PC-9 (cell line): ENCODE data around the gene CHST15. TPM values are rescaled to one million over a fixed set of nuclear protein-coding genes. Genes with fewer than 3 reads are reported as not detected.

Source experiments
- BruUV-seq: library from RNA; stranded (reverse); fragments of 400-500 nt; replicated peaks from 2 replicates; lab custom pipeline; 2021; lab: Mats Ljungman, UMichigan
- CTCF ChIA-PET: fragments of 300-600 bp; sonication (Branson Sonifier 250); formaldehyde crosslinking; loops from one replicate; lab custom pipeline; 2022; ENCODE audit warnings: antibody characterized with exemption; lab: Charles Lee
- POLR2A ChIA-PET: fragments of 300-600 bp; sonication (Branson Sonifier 250); formaldehyde crosslinking; loops from one replicate; lab custom pipeline; 2022; ENCODE audit warnings: antibody characterized with exemption; ENCODE audit not compliant: unreplicated experiment; lab: Charles Lee
- DNase-seq, 2 experiments: peaks; one replicate each; pipeline versions ENCODE4 v3.0.0 to v3.0.0-alpha.2; 2015 to 2022; ENCODE audit warnings: mixed read lengths in 1 of 2
- H2AFZ ChIP-seq: fragments of 200-600 bp; sonication (generic); 2 replicates; pipeline ENCODE4 v1.8.1; 2017; ENCODE audit warnings: antibody characterized with exemption
- H3F3A ChIP-seq: fragments of 200-600 bp; sonication (generic); 2 replicates; pipeline ENCODE4 v1.8.1; 2017; ENCODE audit warnings: antibody characterized with exemption, mild to moderate bottlenecking, low read depth; ENCODE audit not compliant: insufficient read depth
- H3K27ac ChIP-seq: fragments of 200-600 bp; sonication (generic); 2 replicates; pipeline ENCODE4 v1.6.1; 2016; ENCODE audit warnings: mixed run types
- H3K27me3 ChIP-seq: fragments of 200-600 bp; sonication (generic); 2 replicates; pipeline ENCODE4 v1.6.1; 2016; ENCODE audit warnings: low read depth, mixed run types; ENCODE audit not compliant: insufficient read depth
- H3K36me3 ChIP-seq: fragments of 200-600 bp; sonication (generic); 2 replicates; pipeline ENCODE4 v1.6.1; 2016; ENCODE audit warnings: low read depth, mixed run types
- H3K4me1 ChIP-seq: fragments of 200-600 bp; sonication (generic); replicated peaks from 2 replicates; pipeline ENCODE4 v1.6.1; 2016; ENCODE audit warnings: mixed run types; ENCODE audit not compliant: insufficient read depth
- H3K4me2 ChIP-seq: fragments of 200-600 bp; sonication (generic); 2 replicates; pipeline ENCODE4 v1.6.1; 2017; ENCODE audit warnings: mixed run types
- H3K4me3 ChIP-seq: fragments of 200-600 bp; sonication (generic); 2 replicates; pipeline ENCODE4 v1.6.1; 2016; ENCODE audit warnings: mixed run types
- H3K79me2 ChIP-seq: fragments of 200-600 bp; sonication (generic); 2 replicates; pipeline ENCODE4 v1.6.1; 2017; ENCODE audit warnings: low read depth, mixed run types
- H3K9me2 ChIP-seq: fragments of 200-600 bp; sonication (generic); 2 replicates; pipeline ENCODE4 v1.8.1; 2017; ENCODE audit warnings: mild to moderate bottlenecking; ENCODE audit not compliant: insufficient read depth
- H3K9me3 ChIP-seq: fragments of 200-600 bp; sonication (generic); 2 replicates; pipeline ENCODE4 v1.8.1; 2016; ENCODE audit warnings: low read depth; ENCODE audit not compliant: insufficient read depth
- H4K20me1 ChIP-seq: fragments of 200-600 bp; sonication (generic); 2 replicates; pipeline ENCODE4 v1.8.1; 2017; ENCODE audit not compliant: insufficient read depth
- CTCF ChIP-seq: fragments of 200-600 bp; sonication (generic); conservative IDR thresholded peaks from 2 replicates; pipeline ENCODE4 v1.6.1; 2017; ENCODE audit warnings: mixed run types, antibody characterized with exemption, mild to moderate bottlenecking, moderate library complexity
- EZH2 ChIP-seq: fragments of 200-600 bp; sonication (generic); IDR thresholded peaks from 2 replicates; pipeline ENCODE4 v1.8.0; 2017; ENCODE audit warnings: antibody characterized with exemption, low read depth
- intact Hi-C: fragments of 100-400 bp; cut with micrococcal nuclease; formaldehyde crosslinking; loops from one replicate; pipeline ENCODE4 v1.10.0; 2022; ENCODE audit not compliant: unreplicated experiment
- total RNA-seq: library from RNA; stranded (reverse); gene quantifications from 2 replicates; pipeline ENCODE4 v1.2.3, GENCODE V29; 2021

CHST15 gene
- total RNA-seq, 1 experiment from 2014 or later, result 24.6 TPM

- CTCF ChIA-PET, result no interaction called here
- H3K79me2 ChIP-seq, result no peaks in the 10 kb centered on the region
These were observed 59.5 kb downstream of the CHST15 start for GRCh38 chr10:124033887-124034218.

GRCh38 chr10:124032971-124033886 is 60.2 kb downstream of the CHST15 start:
- Histone ChIP-seq H3K36me3 (no peaks in the 10 kb centered on the region), H3K4me1 (no peaks in the 10 kb centered on the region), H3F3A (no peaks in the 10 kb centered on the region), H4K20me1 (no peaks in the 10 kb centered on the region), H3K9me3 (no peaks in the 10 kb centered on the region), H3K79me2 (no peaks in the 10 kb centered on the region), H3K4me3 (no peak overlapping the region), H3K27me3 (no peaks in the 10 kb centered on the region), H2AFZ (no peak overlapping the region), H3K9me2 (no peaks in the 10 kb centered on the region), H3K4me2 (no peak overlapping the region), H3K27ac (no peak overlapping the region)
- POLR2A ChIA-PET, result interaction anchor here (0.6 kb wide), 1 partner anchor 123 kb away, joined by 6 read pairs; no protein-coding TSS in a partner anchor
- intact Hi-C loops, result no loop called here
- TF ChIP-seq CTCF, result no peak
- TF ChIP-seq EZH2, result no peak
- no TSS peak for BruUV-seq
- CTCF ChIA-PET, result no interaction called here
- DNase-seq, result no peak

More at GRCh38 chr10:124033887-124034218, 59.5 kb downstream of the CHST15 start:
- no peak for DNase-seq
- Histone ChIP-seq H3K27ac (no peak overlapping the region), H3F3A (no peaks in the 10 kb centered on the region), H3K4me2 (no peak overlapping the region), H4K20me1 (no peaks in the 10 kb centered on the region), H2AFZ (no peak overlapping the region), H3K36me3 (no peaks in the 10 kb centered on the region), H3K4me3 (no peak overlapping the region), H3K4me1 (no peaks in the 10 kb centered on the region), H3K27me3 (no peaks in the 10 kb centered on the region), H3K9me3 (no peaks in the 10 kb centered on the region), H3K9me2 (no peaks in the 10 kb centered on the region)
- intact Hi-C loops, result no loop called here
- POLR2A ChIA-PET, result no interaction called here
- TF ChIP-seq EZH2 (no peak), CTCF (no peak)
- no TSS peak for BruUV-seq

- ChIA-PET POLR2A (interaction anchor here (0.6 kb wide), 1 partner anchor 124 kb away, joined by 6 read pairs; no protein-coding TSS in a partner anchor), CTCF (no interaction called here)
- DNase-seq, result no peak
- no peaks in the 10 kb centered on the region for H4K20me1 ChIP-seq
- no peaks in the 10 kb centered on the region for H3F3A ChIP-seq
- intact Hi-C loops, result no loop called here
- H3K4me3 ChIP-seq, result no peak overlapping the region
- no peaks in the 10 kb centered on the region for H3K79me2 ChIP-seq
- H2AFZ ChIP-seq, result no peak overlapping the region
- TF ChIP-seq CTCF, result no peak
- no peak for TF ChIP-seq EZH2
- no peaks in the 10 kb centered on the region for H3K4me1 ChIP-seq
- H3K27ac ChIP-seq, result no peak overlapping the region
- no peak overlapping the region for H3K4me2 ChIP-seq
- no peaks in the 10 kb centered on the region for H3K27me3 ChIP-seq
- no peaks in the 10 kb centered on the region for H3K9me3 ChIP-seq
- no peaks in the 10 kb centered on the region for H3K36me3 ChIP-seq
- no peaks in the 10 kb centered on the region for H3K9me2 ChIP-seq
- BruUV-seq, result no TSS peak
These were observed 61.1 kb downstream of the CHST15 start for GRCh38 chr10:124032087-124032935.
